GM23338 (cell line): ENCODE data around the gene SLC7A6.

Experiments
- EZH2 ChIP-seq: fragments of 200-600 bp; sonication (generic); IDR thresholded peaks from one replicate; pipeline ENCODE4 v1.8.0; 2017; ENCODE audit warnings: antibody characterized with exemption, mild to moderate bottlenecking, low read depth; ENCODE audit not compliant: unreplicated experiment
- EZH2phosphoT487 ChIP-seq: fragments of 200-600 bp; sonication (generic); IDR thresholded peaks from one replicate; pipeline ENCODE4 v1.8.1; 2018; ENCODE audit warnings: antibody characterized with exemption; ENCODE audit not compliant: unreplicated experiment
- TF ChIP-seq, protein P1 (sequence below), 2 experiments: fragments of 200-600 bp in 1 of 2; sonication (generic) in 1 of 2; conservative IDR thresholded peaks; 2 replicates each; pipeline versions ENCODE4 v1.5.1 to v1.6.1; 2016 to 2017; ENCODE audit warnings: antibody characterized with exemption in 2 of 2, low read depth in 2 of 2, mild to moderate bottlenecking in 2 of 2, moderate library complexity in 1 of 2

DNA sequence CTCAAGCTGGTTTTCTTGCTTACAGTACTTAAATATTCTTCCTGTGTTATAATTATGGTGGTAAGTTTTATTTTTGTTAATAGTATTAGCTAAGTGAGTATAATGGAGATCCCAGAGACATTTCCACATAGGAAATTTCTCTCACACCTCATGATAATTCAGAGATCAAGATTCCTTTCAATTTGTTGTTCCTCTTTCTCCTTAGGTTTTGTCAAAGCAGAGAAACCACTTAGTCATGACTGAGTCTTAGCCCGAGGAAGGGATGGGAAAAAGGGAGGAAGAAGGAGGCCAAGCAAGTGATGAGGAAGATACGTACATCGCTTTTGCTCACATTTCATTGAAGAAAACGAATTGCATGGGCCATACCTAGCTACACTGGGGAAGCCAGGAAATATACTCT lies 46.8 kb upstream of the SLC7A6 start:
- TF ChIP-seq, protein P1, sequence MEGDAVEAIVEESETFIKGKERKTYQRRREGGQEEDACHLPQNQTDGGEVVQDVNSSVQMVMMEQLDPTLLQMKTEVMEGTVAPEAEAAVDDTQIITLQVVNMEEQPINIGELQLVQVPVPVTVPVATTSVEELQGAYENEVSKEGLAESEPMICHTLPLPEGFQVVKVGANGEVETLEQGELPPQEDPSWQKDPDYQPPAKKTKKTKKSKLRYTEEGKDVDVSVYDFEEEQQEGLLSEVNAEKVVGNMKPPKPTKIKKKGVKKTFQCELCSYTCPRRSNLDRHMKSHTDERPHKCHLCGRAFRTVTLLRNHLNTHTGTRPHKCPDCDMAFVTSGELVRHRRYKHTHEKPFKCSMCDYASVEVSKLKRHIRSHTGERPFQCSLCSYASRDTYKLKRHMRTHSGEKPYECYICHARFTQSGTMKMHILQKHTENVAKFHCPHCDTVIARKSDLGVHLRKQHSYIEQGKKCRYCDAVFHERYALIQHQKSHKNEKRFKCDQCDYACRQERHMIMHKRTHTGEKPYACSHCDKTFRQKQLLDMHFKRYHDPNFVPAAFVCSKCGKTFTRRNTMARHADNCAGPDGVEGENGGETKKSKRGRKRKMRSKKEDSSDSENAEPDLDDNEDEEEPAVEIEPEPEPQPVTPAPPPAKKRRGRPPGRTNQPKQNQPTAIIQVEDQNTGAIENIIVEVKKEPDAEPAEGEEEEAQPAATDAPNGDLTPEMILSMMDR (conservative IDR thresholded peaks at IDR 0.05; ENCODE audit: low read depth in 2 of 2) = no peak
- TF ChIP-seq EZH2 (no peak), EZH2phosphoT487 (no peak)
